DND-41 (cell line): ENCODE data around the gene PRICKLE2.

Source experiments
- ATAC-seq: fragments of 200-7000 bp; cut with Tn5 transposase; 3 replicates; pipeline ENCODE4 v1.9.1; 2021; ENCODE audit warnings: low read depth; ENCODE audit not compliant: insufficient read depth
- DNase-seq: peaks from one replicate; pipeline ENCODE4 v3.0.0-alpha.2; 2020
- H2AFZ ChIP-seq: 2 replicates; pipeline ENCODE4 v1.6.0; 2012; ENCODE audit warnings: low read depth, low read length
- H3K27ac ChIP-seq: 2 replicates; pipeline ENCODE4 v1.5.1; 2012; ENCODE audit warnings: low read length, inconsistent platforms
- H3K27me3 ChIP-seq: fragments of 200-600 bp; sonication (generic); 2 replicates; pipeline ENCODE4 v1.6.0; 2012; ENCODE audit warnings: low read length, mild to moderate bottlenecking, inconsistent platforms; ENCODE audit not compliant: insufficient read depth, poor library complexity
- H3K36me3 ChIP-seq: 2 replicates; pipeline ENCODE4 v1.5.1; 2012; ENCODE audit warnings: low read length, inconsistent platforms; ENCODE audit not compliant: insufficient read depth
- H3K4me1 ChIP-seq: 2 replicates; pipeline ENCODE4 v1.5.1; 2012; ENCODE audit warnings: mild to moderate bottlenecking, low read length; ENCODE audit not compliant: insufficient read depth
- H3K4me2 ChIP-seq: 2 replicates; pipeline ENCODE4 v1.6.0; 2012; ENCODE audit warnings: mild to moderate bottlenecking, moderate library complexity, low read length, inconsistent platforms; ENCODE audit not compliant: insufficient read depth
- H3K4me3 ChIP-seq, 2 experiments: fragments of 200-600 bp in 1 of 2; shearing (Covaris generic) in 1 of 2; 2 replicates each; pipeline ENCODE4 v1.5.1; 2012 to 2016; ENCODE audit warnings: inconsistent platforms in 2 of 2, low read length in 2 of 2, mild to moderate bottlenecking in 2 of 2, low read depth in 1 of 2, moderate library complexity in 1 of 2
- H3K79me2 ChIP-seq: 2 replicates; pipeline ENCODE4 v1.6.0; 2012; ENCODE audit warnings: low read length, inconsistent platforms; ENCODE audit not compliant: insufficient read depth
- H3K9ac ChIP-seq: 2 replicates; pipeline ENCODE4 v1.6.0; 2012; ENCODE audit warnings: low read depth, mild to moderate bottlenecking, inconsistent platforms, low read length, moderate library complexity
- H3K9me3 ChIP-seq: 2 replicates; pipeline ENCODE4 v1.5.1; 2012; ENCODE audit warnings: low read length, moderate library complexity, mild to moderate bottlenecking, inconsistent platforms; ENCODE audit not compliant: insufficient read depth, severe bottlenecking
- H4K20me1 ChIP-seq: 2 replicates; pipeline ENCODE4 v1.6.0; 2012; ENCODE audit warnings: low read length; ENCODE audit not compliant: insufficient read depth
- CTCF ChIP-seq: IDR thresholded peaks from 2 replicates; pipeline ENCODE4 v1.5.1; 2012; ENCODE audit warnings: borderline replicate concordance, low read length, moderate library complexity, mild to moderate bottlenecking; ENCODE audit not compliant: poor library complexity, severe bottlenecking; ENCODE audit errors: extremely low read depth
- EZH2 ChIP-seq: IDR thresholded peaks from 3 replicates; pipeline ENCODE4 v1.6.1; 2012; ENCODE audit warnings: borderline replicate concordance, low read depth, mild to moderate bottlenecking, moderate library complexity, low read length, inconsistent platforms; ENCODE audit not compliant: severe bottlenecking

PRICKLE2 gene

GRCh38 chr3:64152676-64153466 is 72.4 kb downstream of the PRICKLE2 start:
- H3K27ac ChIP-seq, result no peak overlapping the region
- ATAC-seq, result no peak
- H4K20me1 ChIP-seq, result no peaks in the 10 kb centered on the region
- no peak overlapping the region for H2AFZ ChIP-seq
- H3K9ac ChIP-seq, result no peak overlapping the region
- no peak for DNase-seq
- no peaks in the 10 kb centered on the region for H3K4me1 ChIP-seq
- H3K4me3 ChIP-seq, result no peak overlapping the region
- TF ChIP-seq CTCF (no peak), EZH2 (no peak)
- H3K36me3 ChIP-seq, result no peaks in the 10 kb centered on the region
- no peaks in the 10 kb centered on the region for H3K9me3 ChIP-seq
- no peak overlapping the region for H3K4me2 ChIP-seq
- H3K27me3 ChIP-seq, result no peaks in the 10 kb centered on the region
- H3K79me2 ChIP-seq, result no peaks in the 10 kb centered on the region

- no peaks in the 10 kb centered on the region for H3K27me3 ChIP-seq
- H3K27ac ChIP-seq, result no peak overlapping the region
- H4K20me1 ChIP-seq, result no peaks in the 10 kb centered on the region
- H3K4me3 ChIP-seq, result no peak overlapping the region
- no peak overlapping the region for H3K4me2 ChIP-seq
- ATAC-seq, result no peak
- DNase-seq, result no peak
- no peaks in the 10 kb centered on the region for H3K79me2 ChIP-seq
- H3K9ac ChIP-seq, result no peak overlapping the region
- no peak overlapping the region for H2AFZ ChIP-seq
- no peaks in the 10 kb centered on the region for H3K36me3 ChIP-seq
- H3K9me3 ChIP-seq, result no peaks in the 10 kb centered on the region
- no peak for TF ChIP-seq CTCF
- TF ChIP-seq EZH2, result no peak
- H3K4me1 ChIP-seq, result no peaks in the 10 kb centered on the region
Observed at GRCh38 chr3:64152086-64152485, 73.2 kb downstream of the PRICKLE2 start.

GRCh38 chr3:64151342-64151871 is 73.9 kb downstream of the PRICKLE2 start:
- no peak overlapping the region for H3K27ac ChIP-seq
- no peak for DNase-seq

More at GRCh38 chr3:64151342-64151871, 73.9 kb downstream of the PRICKLE2 start:
- TF ChIP-seq EZH2, result no peak
- no peak for TF ChIP-seq CTCF
- Histone ChIP-seq H3K36me3 (no peaks in the 10 kb centered on the region), H3K9me3 (no peaks in the 10 kb centered on the region), H3K27me3 (no peaks in the 10 kb centered on the region), H4K20me1 (no peaks in the 10 kb centered on the region), H3K4me3 (no peak overlapping the region), H3K79me2 (no peaks in the 10 kb centered on the region), H2AFZ (no peak overlapping the region), H3K9ac (no peak overlapping the region), H3K4me2 (no peak overlapping the region), H3K4me1 (no peaks in the 10 kb centered on the region)
- no peak for ATAC-seq
